ENCODE data around the gene SEC14L2. TPM values are rescaled to one million over a fixed set of nuclear protein-coding genes. Genes with fewer than 3 reads are reported as not detected.

The SEC14L2 gene
- total RNA-seq, 1 experiment from 2014 or later: 51.3 TPM

- no peak for DNase-seq
- ChIA-PET POLR2A (ENCODE audit: unreplicated experiment) (interaction anchor here (0.7 kb wide), 1 partner anchor 68 kb away, joined by 7 read pairs; no protein-coding TSS in a partner anchor), CTCF (no interaction called here)
- H2AFZ ChIP-seq: no peak overlapping the region
- intact Hi-C loops (cut with micrococcal nuclease; ENCODE audit: unreplicated experiment): no loop called here
- no peaks in the 10 kb centered on the region for H3K27me3 ChIP-seq (ENCODE audit: insufficient read depth, low read depth)
- BruUV-seq (replicated peaks): no TSS peak
- H4K20me1 ChIP-seq (ENCODE audit: insufficient read depth): peaks cover 28% of the 10 kb centered on the region
- peaks cover 11% of the 10 kb centered on the region; the same call in 1 of the 2 replicates for H3F3A ChIP-seq (ENCODE audit: insufficient read depth, low read depth)
- no peak overlapping the region for H3K4me3 ChIP-seq
- peaks cover 4% of the 10 kb centered on the region; the same call in 1 of the 2 replicates for H3K36me3 ChIP-seq (ENCODE audit: low read depth)
- peaks cover 18% of the 10 kb centered on the region for H3K4me1 ChIP-seq (replicated peaks; ENCODE audit: insufficient read depth)
- H3K4me2 ChIP-seq: no peak overlapping the region
- H3K9me3 ChIP-seq (ENCODE audit: insufficient read depth, low read depth): no peaks in the 10 kb centered on the region
- no peaks in the 10 kb centered on the region for H3K9me2 ChIP-seq (ENCODE audit: insufficient read depth)
- no peak overlapping the region for H3K27ac ChIP-seq
- peaks cover 31% of the 10 kb centered on the region for H3K79me2 ChIP-seq (ENCODE audit: low read depth)
- TF ChIP-seq CTCF (conservative IDR thresholded peaks at IDR 0.05): no peak
- TF ChIP-seq EZH2 (IDR thresholded peaks at IDR 0.05; ENCODE audit: low read depth): no peak
Measured at GRCh38 chr22:30358541-30358940, 38.3 kb upstream of the SEC14L2 start.

- H3F3A ChIP-seq (ENCODE audit: insufficient read depth, low read depth): peaks cover 11% of the 10 kb centered on the region; the same call in 1 of the 2 replicates
- H4K20me1 ChIP-seq (ENCODE audit: insufficient read depth): no peaks in the 10 kb centered on the region
- ChIA-PET POLR2A (ENCODE audit: unreplicated experiment) (interaction anchor here (0.6 kb wide), 1 partner anchor 13 kb away, joined by 3 read pairs; no protein-coding TSS in a partner anchor), CTCF (interaction anchor here (0.6 kb wide), 1 partner anchor 74 kb away, joined by 4 read pairs; no protein-coding TSS in a partner anchor)
- DNase-seq: no peak
- H3K36me3 ChIP-seq (ENCODE audit: low read depth): no peaks in the 10 kb centered on the region
- intact Hi-C loops (cut with micrococcal nuclease; ENCODE audit: unreplicated experiment): no loop called here
- no peak overlapping the region for H3K27ac ChIP-seq
- no peak overlapping the region for H3K4me3 ChIP-seq
- H3K27me3 ChIP-seq (ENCODE audit: insufficient read depth, low read depth): no peaks in the 10 kb centered on the region
- no TSS peak for BruUV-seq (replicated peaks)
- H3K9me2 ChIP-seq (ENCODE audit: insufficient read depth): no peaks in the 10 kb centered on the region
- no peaks in the 10 kb centered on the region for H3K9me3 ChIP-seq (ENCODE audit: insufficient read depth, low read depth)
- H3K4me1 ChIP-seq (replicated peaks; ENCODE audit: insufficient read depth): 0 out of 2 replicates have a peak, but pooled peaks cover 8% of the 10 kb centered on the region
- TF ChIP-seq CTCF (conservative IDR thresholded peaks at IDR 0.05): no peak
- TF ChIP-seq EZH2 (IDR thresholded peaks at IDR 0.05; ENCODE audit: low read depth): no peak
- no peaks in the 10 kb centered on the region; the same call in none of the 2 replicates for H3K79me2 ChIP-seq (ENCODE audit: low read depth)
- no peak overlapping the region for H3K4me2 ChIP-seq
- H2AFZ ChIP-seq: no peak overlapping the region
Measured at GRCh38 chr22:30361916-30362650, 34.7 kb upstream of the SEC14L2 start.

GRCh38 chr22:30362651-30363281, 34.1 kb upstream of the SEC14L2 start:
- 0 out of 2 replicates have a peak, but pooled peaks cover 4% of the 10 kb centered on the region for H3K4me1 ChIP-seq (replicated peaks; ENCODE audit: insufficient read depth)
- no peak overlapping the region for H3K27ac ChIP-seq
- peaks cover 11% of the 10 kb centered on the region; the same call in 1 of the 2 replicates for H3F3A ChIP-seq (ENCODE audit: insufficient read depth, low read depth)
- no peaks in the 10 kb centered on the region for H4K20me1 ChIP-seq (ENCODE audit: insufficient read depth)
- H3K4me2 ChIP-seq: no peak overlapping the region
- intact Hi-C loops (cut with micrococcal nuclease; ENCODE audit: unreplicated experiment): no loop called here
- no peaks in the 10 kb centered on the region; the same call in none of the 2 replicates for H3K79me2 ChIP-seq (ENCODE audit: low read depth)
- TF ChIP-seq EZH2 (IDR thresholded peaks at IDR 0.05; ENCODE audit: low read depth): no peak
- TF ChIP-seq CTCF (conservative IDR thresholded peaks at IDR 0.05): no peak
- H3K4me3 ChIP-seq: no peak overlapping the region
- no TSS peak for BruUV-seq (replicated peaks)
- ChIA-PET POLR2A (ENCODE audit: unreplicated experiment) (no interaction called here), CTCF (interaction anchor here (0.7 kb wide), 1 partner anchor 75 kb away, joined by 3 read pairs; no protein-coding TSS in a partner anchor)
- no peaks in the 10 kb centered on the region for H3K36me3 ChIP-seq (ENCODE audit: low read depth)
- no peaks in the 10 kb centered on the region for H3K27me3 ChIP-seq (ENCODE audit: insufficient read depth, low read depth)
- no peaks in the 10 kb centered on the region for H3K9me2 ChIP-seq (ENCODE audit: insufficient read depth)
- peak; percentile 55 to 73 for DNase-seq
- H3K9me3 ChIP-seq (ENCODE audit: insufficient read depth, low read depth): no peaks in the 10 kb centered on the region
- H2AFZ ChIP-seq: no peak overlapping the region
